HCT116 (cell line): ENCODE results near the gene PSME4. TPM values are rescaled to one million over a fixed set of nuclear protein-coding genes. Genes with fewer than 3 reads are reported as not detected.

Source experiments
- ATAC-seq: fragments of 200-7000 bp; cut with Tn5 transposase; 2 replicates; pipeline ENCODE4 v1.9.1; 2020; ENCODE audit warnings: mild to moderate bottlenecking, moderate library complexity
- BruUV-seq: library from RNA; stranded (reverse); fragments of 400-500 nt; replicated peaks from 2 replicates; lab custom pipeline; 2021; lab: Mats Ljungman, UMichigan
- CTCF ChIA-PET: fragments of 300-600 bp; sonication (Branson Sonifier 250); formaldehyde crosslinking; loops from one replicate; lab custom pipeline; 2021; ENCODE audit warnings: antibody characterized with exemption; lab: Charles Lee
- POLR2A ChIA-PET: fragments of 300-600, 350-600 bp; sonication (Branson Sonifier 250); formaldehyde crosslinking; loops from one replicate; lab custom pipeline; 2021; ENCODE audit warnings: antibody characterized with exemption; lab: Charles Lee
- RAD21 ChIA-PET, 2 experiments: fragments of 300-600 bp; sonication (Branson Sonifier 250); formaldehyde crosslinking; loops; one replicate each; lab custom pipeline; 2023; ENCODE audit warnings: low total read pairs in 2 of 2; ENCODE audit not compliant: uncharacterized antibody in 2 of 2, unreplicated experiment in 2 of 2, low non-redundant PET in 1 of 2; lab: Charles Lee
- DNase-seq: peaks from one replicate; pipeline ENCODE4 v3.0.0-alpha.2; 2010; ENCODE audit warnings: low read depth, low spot score
- H2AFZ ChIP-seq: fragments of 200-600 bp; shearing (Covaris generic), sonication (generic); 2 replicates; pipeline ENCODE4 v1.6.1; 2017; ENCODE audit warnings: low read depth, mixed run types, mixed read lengths, antibody characterized with exemption, low read length; ENCODE audit not compliant: poor library complexity, severe bottlenecking
- H3K27ac ChIP-seq: 2 replicates; pipeline ENCODE4 v1.5.1; 2012; ENCODE audit warnings: low read depth, low read length
- H3K27me3 ChIP-seq: fragments of 200-600 bp; sonication (generic); 2 replicates; pipeline ENCODE4 v1.6.1; 2016; ENCODE audit warnings: mixed run types, low read length, mixed read lengths; ENCODE audit not compliant: insufficient read depth
- H3K36me3 ChIP-seq, 2 experiments: fragments of 200-500 bp in 1 of 2; fragments of 200-600 bp in 1 of 2; sonication (Bioruptor generic) in 1 of 2; sonication (generic) in 1 of 2; 2 replicates each; pipeline versions ENCODE4 v1.5.1 to v1.6.1; 2014 to 2016; ENCODE audit warnings: low read length in 2 of 2, inconsistent platforms in 1 of 2, mixed read lengths in 1 of 2, mixed run types in 1 of 2; ENCODE audit not compliant: insufficient read depth in 2 of 2, control insufficient read depth in 1 of 2
- H3K4me1 ChIP-seq, 2 experiments: fragments of 200-600 bp in 1 of 2; sonication (generic) in 1 of 2; 2 replicates each; pipeline versions ENCODE4 v1.5.1 to v1.6.1; 2012 to 2017; ENCODE audit warnings: low read length in 2 of 2, inconsistent platforms in 1 of 2, mild to moderate bottlenecking in 1 of 2, mixed read lengths in 1 of 2, mixed run types in 1 of 2, moderate library complexity in 1 of 2; ENCODE audit not compliant: insufficient read depth in 2 of 2, control insufficient read depth in 1 of 2
- H3K4me2 ChIP-seq: fragments of 200-600 bp; sonication (generic); 2 replicates; pipeline ENCODE4 v1.6.1; 2017; ENCODE audit warnings: mixed run types, low read length, mixed read lengths
- H3K4me3 ChIP-seq, 2 experiments: fragments of 200-600 bp in 1 of 2; sonication (generic) in 1 of 2; replicated peaks in 1 of 2; 2 replicates each; pipeline ENCODE4 v1.5.1; 2011 to 2016; ENCODE audit warnings: low read length in 2 of 2, control low read depth in 1 of 2, low read depth in 1 of 2, mild to moderate bottlenecking in 1 of 2, mixed read lengths in 1 of 2, mixed run types in 1 of 2
- H3K79me2 ChIP-seq: fragments of 200-600 bp; sonication (generic); 2 replicates; pipeline ENCODE4 v1.6.1; 2017; ENCODE audit warnings: mild to moderate bottlenecking, mixed run types, low read length, moderate library complexity, mixed read lengths; ENCODE audit not compliant: insufficient read depth
- H3K9ac ChIP-seq: fragments of 200-600 bp; sonication (generic); 2 replicates; pipeline ENCODE4 v1.6.1; 2016; ENCODE audit warnings: low read length, mixed read lengths
- H3K9me2 ChIP-seq: fragments of 200-600 bp; sonication (generic), shearing (Covaris generic); 2 replicates; pipeline ENCODE4 v1.6.1; 2017; ENCODE audit warnings: mixed run types, mild to moderate bottlenecking, moderate library complexity; ENCODE audit not compliant: insufficient read depth
- H3K9me3 ChIP-seq, 2 experiments: fragments of 200-500 bp in 1 of 2; fragments of 200-600 bp in 1 of 2; sonication (Bioruptor generic) in 1 of 2; sonication (generic) in 1 of 2; 2 replicates each; pipeline ENCODE4 v1.6.1; 2014 to 2017; ENCODE audit warnings: low read length in 2 of 2, mixed read lengths in 2 of 2, inconsistent platforms in 1 of 2, low read depth in 1 of 2, mild to moderate bottlenecking in 1 of 2, mixed run types in 1 of 2, moderate library complexity in 1 of 2; ENCODE audit not compliant: control insufficient read depth in 1 of 2, insufficient read depth in 1 of 2
- H4K20me1 ChIP-seq: fragments of 200-600 bp; sonication (generic), shearing (Covaris generic); 2 replicates; pipeline ENCODE4 v1.6.1; 2017; ENCODE audit warnings: mixed run types, mild to moderate bottlenecking, moderate library complexity; ENCODE audit not compliant: insufficient read depth
- ATF3 ChIP-seq: IDR thresholded peaks from 2 replicates; pipeline ENCODE4 v1.6.1; 2012
- CEBPB ChIP-seq: IDR thresholded peaks from 2 replicates; pipeline ENCODE4 v1.6.1; 2012; ENCODE audit warnings: low read depth
- CTCF ChIP-seq, 3 experiments: fragments of 200-600 bp in 1 of 3; sonication (generic) in 1 of 3; IDR thresholded peaks in 2 of 3; conservative IDR thresholded peaks in 1 of 3; 2 replicates each; pipeline ENCODE4 v1.5.1; 2012 to 2017; ENCODE audit warnings: low read depth in 2 of 3, low read length in 2 of 3, antibody characterized with exemption in 1 of 3, borderline replicate concordance in 1 of 3, control low read depth in 1 of 3, mild to moderate bottlenecking in 1 of 3, mixed read lengths in 1 of 3, mixed run types in 1 of 3, moderate library complexity in 1 of 3; ENCODE audit not compliant: insufficient read depth in 1 of 3
- EGR1 ChIP-seq: IDR thresholded peaks from 2 replicates; pipeline ENCODE4 v1.6.1; 2012; ENCODE audit warnings: low read depth
- ELF1 ChIP-seq: IDR thresholded peaks from 2 replicates; pipeline ENCODE4 v1.6.1; 2012; ENCODE audit warnings: low read depth, borderline replicate concordance
- EZH2 ChIP-seq: fragments of 200-600 bp; sonication (generic); IDR thresholded peaks from 2 replicates; pipeline ENCODE4 v1.6.1; 2017; ENCODE audit warnings: antibody characterized with exemption, mixed run types
- EZH2phosphoT487 ChIP-seq: fragments of 200-600 bp; IDR thresholded peaks from 2 replicates; pipeline ENCODE4 v1.6.1; 2018; ENCODE audit warnings: antibody characterized with exemption, borderline replicate concordance
- FOSL1 ChIP-seq: IDR thresholded peaks from 2 replicates; pipeline ENCODE4 v1.6.1; 2012; ENCODE audit warnings: low read depth
- JUND ChIP-seq: IDR thresholded peaks from 2 replicates; pipeline ENCODE4 v1.6.1; 2012
- MAX ChIP-seq: IDR thresholded peaks from 2 replicates; pipeline ENCODE4 v1.6.1; 2012
- POLR2AphosphoS5 ChIP-seq: IDR thresholded peaks from 2 replicates; pipeline ENCODE4 v1.6.1; 2011; ENCODE audit warnings: mild to moderate bottlenecking, low read depth, low read length, moderate library complexity
- RAD21 ChIP-seq: IDR thresholded peaks from 2 replicates; pipeline ENCODE4 v1.6.1; 2012; ENCODE audit warnings: low read depth, mild to moderate bottlenecking
- REST ChIP-seq: IDR thresholded peaks from 2 replicates; pipeline ENCODE4 v1.6.1; 2012; ENCODE audit warnings: low read depth
- SP1 ChIP-seq: IDR thresholded peaks from 2 replicates; pipeline ENCODE4 v1.6.1; 2012; ENCODE audit warnings: low read depth
- ZNF274 ChIP-seq: fragments of 200-500 bp; sonication (Bioruptor generic); IDR thresholded peaks from 2 replicates; pipeline ENCODE4 v1.6.1; 2014; ENCODE audit warnings: mild to moderate bottlenecking, low read depth, low read length, inconsistent platforms
- intact Hi-C: fragments of 100-400 bp; cut with micrococcal nuclease; formaldehyde crosslinking; loops from 2 replicates; pipeline ENCODE4 v1.10.0; 2022
- total RNA-seq: library from RNA; stranded (reverse); gene quantifications from one replicate; pipeline ENCODE4 v1.2.1, GENCODE V29; 2021; ENCODE audit not compliant: unreplicated experiment

The PSME4 gene
- total RNA-seq, 1 experiment from 2014 or later: 53.2 TPM

- Histone ChIP-seq H3K27ac (no peak overlapping the region), H3K4me3 (no peak overlapping the region), H4K20me1 (no peaks in the 10 kb centered on the region), H3K9me3 (no peaks in the 10 kb centered on the region), H3K27me3 (no peaks in the 10 kb centered on the region), H3K9ac (no peak overlapping the region), H3K9me2 (no peaks in the 10 kb centered on the region), H2AFZ (no peak overlapping the region), H3K4me2 (no peak overlapping the region), H3K4me1 (no peaks in the 10 kb centered on the region), H3K36me3 (0 out of 4 replicates have a peak, but pooled peaks cover 0 to 2% of the 10 kb centered on the region in 2 experiments), H3K79me2 (no peaks in the 10 kb centered on the region)
- no TSS peak for BruUV-seq
- intact Hi-C loops: no loop called here
- POLR2A ChIA-PET: no interaction called here
- CTCF ChIA-PET: no interaction called here
- no peak for TF ChIP-seq EZH2
- DNase-seq (no peak), ATAC-seq (no peak)
- RAD21 ChIA-PET: no interaction called here
Observed at GRCh38 chr2:53854678-53855077, 116.1 kb downstream of the PSME4 start.

GRCh38 chr2:53852532-53852931 is 118.3 kb downstream of the PSME4 start:
- no peak overlapping the region for H3K27ac ChIP-seq
- DNase-seq (no peak), ATAC-seq (no peak)
- H3K9ac ChIP-seq: no peak overlapping the region
- no peak for TF ChIP-seq EZH2phosphoT487
- TF ChIP-seq ZNF274: no peak
- no peak for TF ChIP-seq ATF3
- no peak for TF ChIP-seq POLR2AphosphoS5
- no peak for TF ChIP-seq ELF1
- TF ChIP-seq REST: no peak
- no peak for TF ChIP-seq EGR1
- no peak for TF ChIP-seq CTCF (IDR thresholded peaks at IDR 0.05 in 2 of 3, conservative IDR thresholded peaks at IDR 0.05 in 1 of 3; ENCODE audit: borderline replicate concordance in 1 of 3, insufficient read depth in 1 of 3, low read depth in 2 of 3, low read length in 2 of 3)
- no peak for TF ChIP-seq SP1
- no peak for TF ChIP-seq MAX
- no peak for TF ChIP-seq JUND
- TF ChIP-seq FOSL1: no peak
- TF ChIP-seq EZH2: no peak
- no peak for TF ChIP-seq RAD21
- TF ChIP-seq CEBPB: no peak
- H3K4me1 ChIP-seq: no peaks in the 10 kb centered on the region
- H3K79me2 ChIP-seq: no peaks in the 10 kb centered on the region
- H3K9me3 ChIP-seq: no peaks in the 10 kb centered on the region
- RAD21 ChIA-PET: no interaction called here
- H3K36me3 ChIP-seq: 0 out of 4 replicates have a peak, but pooled peaks cover 0 to 2% of the 10 kb centered on the region in 2 experiments
- POLR2A ChIA-PET: interaction anchor here (0.7 kb wide), 1 partner anchor 407 kb away, joined by 5 read pairs; no protein-coding TSS in a partner anchor
- intact Hi-C loops: no loop called here
- CTCF ChIA-PET: no interaction called here
- H2AFZ ChIP-seq: no peak overlapping the region
- no peak overlapping the region for H3K4me3 ChIP-seq
- H3K27me3 ChIP-seq: no peaks in the 10 kb centered on the region
- no TSS peak for BruUV-seq
- no peak overlapping the region for H3K4me2 ChIP-seq
- no peaks in the 10 kb centered on the region for H4K20me1 ChIP-seq
- H3K9me2 ChIP-seq: no peaks in the 10 kb centered on the region
